HEK293 (cell line): ENCODE data around the gene FAM3C.

ENCODE experiments used
- ELK4 ChIP-seq: IDR thresholded peaks from 2 replicates; pipeline ENCODE4 v1.6.1; 2011; ENCODE audit warnings: mild to moderate bottlenecking, low read depth, low read length, borderline replicate concordance
- FEZF1 ChIP-seq: fragments of 450-650 bp; formaldehyde crosslinking; IDR thresholded peaks from 2 replicates; pipeline ENCODE4 v1.5.1; 2016; ENCODE audit warnings: missing biosample characterization, missing genetic modification characterization
- GLIS1 ChIP-seq: fragments of 450-650 bp; formaldehyde crosslinking; IDR thresholded peaks from 2 replicates; pipeline ENCODE4 v1.5.1; 2016; ENCODE audit warnings: missing biosample characterization, missing genetic modification characterization
- GLIS2 ChIP-seq: fragments of 450-650 bp; formaldehyde crosslinking; IDR thresholded peaks from 2 replicates; pipeline ENCODE4 v1.5.1; 2016; ENCODE audit warnings: missing biosample characterization, missing genetic modification characterization
- HIC1 ChIP-seq: fragments of 450-650 bp; formaldehyde crosslinking; IDR thresholded peaks from 2 replicates; pipeline ENCODE4 v1.5.1; 2016; ENCODE audit warnings: missing biosample characterization, missing genetic modification characterization
- IKZF3 ChIP-seq: fragments of 450-650 bp; IDR thresholded peaks from 2 replicates; pipeline ENCODE4 v1.5.0; 2018; ENCODE audit warnings: missing biosample characterization, mild to moderate bottlenecking, missing genetic modification characterization, moderate library complexity
- KLF10 ChIP-seq: fragments of 450-650 bp; IDR thresholded peaks from 2 replicates; pipeline ENCODE4 v1.5.1; 2018; ENCODE audit warnings: missing biosample characterization, mild to moderate bottlenecking, missing genetic modification characterization
- KLF7 ChIP-seq: fragments of 450-650 bp; formaldehyde crosslinking; IDR thresholded peaks from 2 replicates; pipeline ENCODE4 v1.5.1; 2016; ENCODE audit warnings: missing biosample characterization, missing genetic modification characterization, borderline replicate concordance
- MZF1 ChIP-seq: fragments of 450-650 bp; formaldehyde crosslinking; IDR thresholded peaks from 2 replicates; pipeline ENCODE4 v1.5.1; 2017; ENCODE audit warnings: missing biosample characterization, missing genetic modification characterization, borderline replicate concordance
- OSR2 ChIP-seq: fragments of 450-650 bp; formaldehyde crosslinking; IDR thresholded peaks from 2 replicates; pipeline ENCODE4 v1.5.1; 2016; ENCODE audit warnings: missing biosample characterization, missing genetic modification characterization
- PRDM4 ChIP-seq: fragments of 450-650 bp; formaldehyde crosslinking; IDR thresholded peaks from 2 replicates; pipeline ENCODE4 v1.5.1; 2017; ENCODE audit warnings: missing biosample characterization, missing genetic modification characterization
- PRDM6 ChIP-seq: fragments of 450-650 bp; formaldehyde crosslinking; IDR thresholded peaks from 2 replicates; pipeline ENCODE4 v1.5.1; 2017; ENCODE audit warnings: missing biosample characterization, missing genetic modification characterization
- SETDB1 ChIP-seq: IDR thresholded peaks from one replicate; pipeline ENCODE4 v1.6.1; 2017; ENCODE audit warnings: mild to moderate bottlenecking, low read length, moderate library complexity, mixed read lengths; ENCODE audit not compliant: insufficient read length
- YY2 ChIP-seq: fragments of 450-650 bp; formaldehyde crosslinking; IDR thresholded peaks from 2 replicates; pipeline ENCODE4 v1.5.1; 2016; ENCODE audit warnings: missing biosample characterization, missing genetic modification characterization
- ZBTB17 ChIP-seq: fragments of 450-650 bp; formaldehyde crosslinking; IDR thresholded peaks from 2 replicates; pipeline ENCODE4 v1.5.1; 2016; ENCODE audit warnings: missing biosample characterization, missing genetic modification characterization
- ZBTB44 ChIP-seq: fragments of 450-650 bp; IDR thresholded peaks from 2 replicates; pipeline ENCODE4 v1.5.1; 2018; ENCODE audit warnings: missing biosample characterization, mild to moderate bottlenecking, missing genetic modification characterization
- ZBTB48 ChIP-seq: fragments of 450-650 bp; formaldehyde crosslinking; IDR thresholded peaks from 2 replicates; pipeline ENCODE4 v1.5.1; 2016; ENCODE audit warnings: missing biosample characterization, missing genetic modification characterization
- ZNF10 ChIP-seq: fragments of 450-650 bp; formaldehyde crosslinking; IDR thresholded peaks from 2 replicates; pipeline ENCODE4 v1.5.1; 2017; ENCODE audit warnings: missing biosample characterization, missing genetic modification characterization
- ZNF214 ChIP-seq: fragments of 450-650 bp; formaldehyde crosslinking; IDR thresholded peaks from 2 replicates; pipeline ENCODE4 v1.5.1; 2017; ENCODE audit warnings: missing biosample characterization, mild to moderate bottlenecking, missing genetic modification characterization, borderline replicate concordance
- ZNF248 ChIP-seq: fragments of 450-650 bp; formaldehyde crosslinking; IDR thresholded peaks from 2 replicates; pipeline ENCODE4 v1.5.1; 2017; ENCODE audit warnings: missing biosample characterization, missing genetic modification characterization
- ZNF266 ChIP-seq: fragments of 450-650 bp; formaldehyde crosslinking; IDR thresholded peaks from 2 replicates; pipeline ENCODE4 v1.5.1; 2016; ENCODE audit warnings: missing biosample characterization, missing genetic modification characterization, low read depth
- ZNF324 ChIP-seq: fragments of 450-650 bp; formaldehyde crosslinking; IDR thresholded peaks from 2 replicates; pipeline ENCODE4 v1.5.1; 2016; ENCODE audit warnings: missing biosample characterization, missing genetic modification characterization
- ZNF350 ChIP-seq: fragments of 450-650 bp; formaldehyde crosslinking; IDR thresholded peaks from 2 replicates; pipeline ENCODE4 v1.5.0; 2017; ENCODE audit warnings: missing biosample characterization, mild to moderate bottlenecking, missing genetic modification characterization
- ZNF366 ChIP-seq: fragments of 450-650 bp; formaldehyde crosslinking; conservative IDR thresholded peaks from 2 replicates; pipeline ENCODE4 v1.5.1; 2016; ENCODE audit warnings: missing biosample characterization, missing genetic modification characterization
- ZNF37A ChIP-seq: fragments of 450-650 bp; IDR thresholded peaks from 2 replicates; pipeline ENCODE4 v1.5.1; 2018; ENCODE audit warnings: missing biosample characterization, missing genetic modification characterization
- ZNF391 ChIP-seq: fragments of 450-650 bp; formaldehyde crosslinking; IDR thresholded peaks from 2 replicates; pipeline ENCODE4 v1.5.1; 2016; ENCODE audit warnings: low read depth, missing biosample characterization, missing genetic modification characterization, borderline replicate concordance
- ZNF449 ChIP-seq: fragments of 450-650 bp; formaldehyde crosslinking; IDR thresholded peaks from 2 replicates; pipeline ENCODE4 v1.5.1; 2017; ENCODE audit warnings: missing biosample characterization, mild to moderate bottlenecking, missing genetic modification characterization, moderate library complexity
- ZNF544 ChIP-seq: fragments of 450-650 bp; formaldehyde crosslinking; IDR thresholded peaks from 2 replicates; pipeline ENCODE4 v1.5.0; 2017; ENCODE audit warnings: missing biosample characterization, missing genetic modification characterization
- ZNF555 ChIP-seq: fragments of 450-650 bp; formaldehyde crosslinking; conservative IDR thresholded peaks from 2 replicates; pipeline ENCODE4 v1.5.1; 2017; ENCODE audit warnings: missing biosample characterization, mild to moderate bottlenecking, missing genetic modification characterization, inconsistent platforms
- ZNF664 ChIP-seq: fragments of 450-650 bp; formaldehyde crosslinking; IDR thresholded peaks from 2 replicates; pipeline ENCODE4 v1.5.1; 2016; ENCODE audit warnings: missing biosample characterization, missing genetic modification characterization
- ZXDB ChIP-seq: fragments of 450-650 bp; formaldehyde crosslinking; IDR thresholded peaks from 2 replicates; pipeline ENCODE4 v1.5.1; 2016; ENCODE audit warnings: missing biosample characterization, missing genetic modification characterization

Gene FAM3C

GRCh38 chr7:121336579-121336978, 59.5 kb downstream of the FAM3C start (continued):
- 0 out of 2 replicates have a peak, but pooled peaks have one; percentile 29 for TF ChIP-seq ZNF366
- no peak for TF ChIP-seq ZNF37A (tag by site-specific recombination)
- peak; percentile 50; the same call in 1 of the 2 replicates for TF ChIP-seq FEZF1
- TF ChIP-seq ZNF544 (tag by site-specific recombination): no peak
- no peak for TF ChIP-seq ZNF10 (tag by site-specific recombination)
- TF ChIP-seq ZNF350 (tag by site-specific recombination): no peak
- TF ChIP-seq PRDM6 (tag by site-specific recombination): peak; percentile 94
- TF ChIP-seq ZBTB17 (tag by site-specific recombination): 0 out of 2 replicates have a peak, but pooled peaks have one; percentile 11
- no peak for TF ChIP-seq ELK4
- TF ChIP-seq HIC1 (tag by site-specific recombination): 0 out of 2 replicates have a peak, but pooled peaks have one; percentile 34
- 0 out of 2 replicates have a peak, but pooled peaks have one; percentile 23 for TF ChIP-seq ZBTB44
- TF ChIP-seq ZNF248 (tag by site-specific recombination): no peak
- peak; percentile 96 for TF ChIP-seq ZNF664 (tag by site-specific recombination)
- TF ChIP-seq ZNF214 (tag by site-specific recombination): no peak
- TF ChIP-seq GLIS1 (tag by site-specific recombination): no peak
- TF ChIP-seq ZNF266: no peak
- 0 out of 2 replicates have a peak, but pooled peaks have one; percentile 8 for TF ChIP-seq KLF10 (tag by site-specific recombination)
- TF ChIP-seq OSR2 (tag by site-specific recombination): peak; percentile 51; the same call in 1 of the 2 replicates
- TF ChIP-seq ZNF391 (tag by site-specific recombination): no peak
- 0 out of 2 replicates have a peak, but pooled peaks have one; percentile 50 for TF ChIP-seq ZNF449 (tag by site-specific recombination)
- TF ChIP-seq MZF1 (tag by site-specific recombination): peak; percentile 38; the same call in 1 of the 2 replicates
- TF ChIP-seq ZBTB48 (tag by site-specific recombination): no peak
- TF ChIP-seq SETDB1: no peak
- TF ChIP-seq ZNF555 (tag by site-specific recombination): no peak
- TF ChIP-seq PRDM4 (tag by site-specific recombination): peak; percentile 72
- peak; percentile 54; the same call in 1 of the 2 replicates for TF ChIP-seq IKZF3
- no peak for TF ChIP-seq ZXDB (tag by site-specific recombination)
- no peak for TF ChIP-seq ZNF324 (tag by site-specific recombination)
- TF ChIP-seq KLF7 (tag by site-specific recombination): no peak
- TF ChIP-seq GLIS2: no peak
- no peak for TF ChIP-seq YY2 (tag by site-specific recombination)
